Left kidney (tissue), 1 donor: ENCODE results near the gene MTNR1B. TPM values are rescaled to one million over a fixed set of nuclear protein-coding genes. Genes with fewer than 3 reads are reported as not detected.

Experiments
- polyA plus RNA-seq: library from polyadenylated mRNA; unstranded; fragments of 120-200 nt; gene quantifications from one replicate; pipeline ENCODE4 v1.2.1, GENCODE V29; 2013; ENCODE audit not compliant: insufficient read length

Gene MTNR1B
- polyA plus RNA-seq, 1 donor, result not detected

Other genes starting within 250 kb of the MTNR1B start
- 28.5 TPM for gene SLC36A4, start 228.3 kb downstream of the MTNR1B start, polyA plus RNA-seq